ENCODE results near the gene PITPNC1. TPM values are rescaled to one million over a fixed set of nuclear protein-coding genes. Genes with fewer than 3 reads are reported as not detected.

PITPNC1 gene
- total and polyA plus RNA-seq, 4 donors, result 8.0 to 21.1 (median 15.2) TPM

DNA sequence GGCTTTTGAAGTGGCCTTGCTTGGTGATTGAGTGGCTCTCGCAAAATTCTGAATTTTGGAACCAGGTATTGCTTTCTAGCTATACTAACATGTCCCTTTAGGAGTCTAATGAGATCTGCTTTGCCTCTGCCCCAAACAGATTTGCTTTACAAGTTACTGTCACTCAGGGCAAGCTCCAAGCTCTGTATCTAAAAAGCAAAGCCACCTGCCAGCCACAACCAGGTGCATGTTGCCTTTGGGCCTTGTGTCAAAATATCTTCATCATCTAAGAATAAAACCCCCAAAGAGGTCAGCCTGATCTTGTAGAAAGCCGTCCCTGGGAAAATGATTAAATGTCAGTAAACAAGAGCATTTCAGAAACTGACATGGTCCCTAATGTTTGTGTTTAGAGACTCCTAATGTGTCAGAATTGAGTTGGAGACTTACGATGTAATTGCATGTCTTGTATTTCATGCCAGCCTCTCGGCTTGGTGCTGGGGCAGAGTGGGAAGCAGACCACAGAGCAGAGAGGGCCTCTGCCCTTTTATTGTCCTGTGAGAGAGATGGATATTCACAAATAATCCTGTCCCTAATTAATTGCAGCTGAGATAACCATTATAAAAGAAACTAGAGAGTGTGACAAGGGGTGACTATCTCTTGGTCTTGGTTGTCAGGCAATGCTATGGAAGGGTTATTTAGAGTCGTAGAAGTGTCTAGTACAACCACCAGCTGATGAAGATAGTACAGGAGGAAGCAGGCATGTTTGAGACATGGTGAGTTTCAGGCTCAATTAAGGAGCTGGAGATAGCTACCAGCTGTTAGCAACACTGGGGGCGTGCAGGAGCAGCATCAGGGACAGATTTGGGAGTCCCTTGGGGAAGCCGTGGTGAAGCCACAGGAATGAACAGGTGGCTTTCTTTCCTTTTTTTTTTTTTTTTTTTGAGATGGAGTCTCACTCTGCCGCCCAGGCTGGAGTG lies 90.7 kb downstream of the PITPNC1 start:
- TF ChIP-seq, protein P1, sequence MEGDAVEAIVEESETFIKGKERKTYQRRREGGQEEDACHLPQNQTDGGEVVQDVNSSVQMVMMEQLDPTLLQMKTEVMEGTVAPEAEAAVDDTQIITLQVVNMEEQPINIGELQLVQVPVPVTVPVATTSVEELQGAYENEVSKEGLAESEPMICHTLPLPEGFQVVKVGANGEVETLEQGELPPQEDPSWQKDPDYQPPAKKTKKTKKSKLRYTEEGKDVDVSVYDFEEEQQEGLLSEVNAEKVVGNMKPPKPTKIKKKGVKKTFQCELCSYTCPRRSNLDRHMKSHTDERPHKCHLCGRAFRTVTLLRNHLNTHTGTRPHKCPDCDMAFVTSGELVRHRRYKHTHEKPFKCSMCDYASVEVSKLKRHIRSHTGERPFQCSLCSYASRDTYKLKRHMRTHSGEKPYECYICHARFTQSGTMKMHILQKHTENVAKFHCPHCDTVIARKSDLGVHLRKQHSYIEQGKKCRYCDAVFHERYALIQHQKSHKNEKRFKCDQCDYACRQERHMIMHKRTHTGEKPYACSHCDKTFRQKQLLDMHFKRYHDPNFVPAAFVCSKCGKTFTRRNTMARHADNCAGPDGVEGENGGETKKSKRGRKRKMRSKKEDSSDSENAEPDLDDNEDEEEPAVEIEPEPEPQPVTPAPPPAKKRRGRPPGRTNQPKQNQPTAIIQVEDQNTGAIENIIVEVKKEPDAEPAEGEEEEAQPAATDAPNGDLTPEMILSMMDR (IDR thresholded peaks at IDR 0.05; ENCODE audit: control extremely low read depth, extremely low read depth), result no peak
- Histone ChIP-seq H3K27ac (ENCODE audit: low read depth in 1 of 2, low read length in 1 of 2) (no peak overlapping the region), H3K9ac (ENCODE audit: insufficient read depth in 1 of 2, low read length in 2 of 2) (no peak overlapping the region), H3K4me1 (ENCODE audit: control insufficient read depth in 5 of 5, insufficient read depth in 5 of 5, low read length in 5 of 5) (peaks cover 0 to 6% (median 0%) of the 10 kb centered on the region in 5 donors), H3K36me3 (ENCODE audit: control insufficient read depth in 4 of 4, insufficient read depth in 4 of 4, low read length in 4 of 4) (no peaks in the 10 kb centered on the region), H3K4me3 (no peak overlapping the region), H3K9me3 (ENCODE audit: control insufficient read depth in 4 of 4, insufficient read depth in 3 of 4, low read length in 3 of 4) (peaks cover 0 to 3% (median 0%) of the 10 kb centered on the region in 4 donors), H3K27me3 (ENCODE audit: control insufficient read depth in 3 of 3, insufficient read depth in 3 of 3, low read length in 2 of 3) (no peaks in the 10 kb centered on the region)
- DNase-seq (peak; percentile 17 to 55 (median 36)), ATAC-seq (ENCODE audit: insufficient read depth, low FRiP score) (no peak)
- WGBS, 2 donors, result 86 to 87% methylated on average over 7 to 8 of the region's 8 CpGs

DNA sequence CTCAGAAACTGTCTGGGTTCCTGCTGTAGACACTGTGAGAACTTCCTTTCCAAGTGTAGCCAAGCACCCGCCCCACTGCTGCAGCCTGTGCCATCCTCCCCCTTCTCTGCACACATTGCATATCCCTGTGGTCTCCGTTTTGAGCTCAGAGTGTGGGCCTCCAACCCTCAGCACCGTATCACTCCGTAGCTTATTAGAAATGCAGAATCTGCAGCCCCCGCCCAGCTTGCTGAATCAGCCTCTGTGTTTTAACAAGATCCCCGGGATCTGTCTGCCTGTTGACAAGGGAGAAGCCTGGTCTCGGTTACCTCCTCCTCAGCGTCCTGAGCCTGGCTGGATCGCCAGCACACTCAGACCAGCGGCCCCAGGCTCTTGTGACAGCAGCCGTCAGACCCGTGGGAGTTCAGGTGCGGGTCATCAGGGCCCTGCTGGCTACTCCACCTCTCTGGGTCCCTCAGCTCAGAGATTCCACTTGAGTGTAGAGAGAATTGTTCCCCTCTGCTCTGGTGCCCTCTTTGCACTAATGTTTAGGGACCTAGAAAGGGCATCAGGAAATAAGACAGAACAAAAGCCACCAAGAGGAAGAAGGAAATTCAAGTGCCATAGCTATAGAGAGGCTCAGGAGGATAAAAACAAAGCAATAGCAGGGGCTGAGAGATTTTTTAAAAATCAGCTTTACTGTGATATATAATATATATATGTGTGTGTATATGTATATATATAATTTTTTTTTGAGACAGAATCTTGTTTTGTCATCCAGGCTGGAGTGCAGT lies 92.3 kb downstream of the PITPNC1 start:
- no peaks in the 10 kb centered on the region for H3K36me3 ChIP-seq (ENCODE audit: control insufficient read depth in 4 of 4, insufficient read depth in 4 of 4, low read length in 4 of 4)
- peak overlapping the region; percentile 26 to 49 for H3K27ac ChIP-seq (ENCODE audit: low read depth in 1 of 2, low read length in 1 of 2)
- peaks cover 0 to 6% (median 3%) of the 10 kb centered on the region in 5 donors for H3K4me1 ChIP-seq (ENCODE audit: control insufficient read depth in 5 of 5, insufficient read depth in 5 of 5, low read length in 5 of 5)
- DNase-seq (no peak), ATAC-seq (ENCODE audit: insufficient read depth, low FRiP score) (no peak)
- TF ChIP-seq, protein P1 (IDR thresholded peaks at IDR 0.05; ENCODE audit: control extremely low read depth, extremely low read depth), result no peak
- H3K9ac ChIP-seq (ENCODE audit: insufficient read depth in 1 of 2, low read length in 2 of 2), result no peak overlapping the region
- H3K4me3 ChIP-seq, result no peak overlapping the region
- 50 to 58% methylated on average over 13 of the region's 13 CpGs for WGBS, 2 donors
- H3K27me3 ChIP-seq (ENCODE audit: control insufficient read depth in 3 of 3, insufficient read depth in 3 of 3, low read length in 2 of 3), result no peaks in the 10 kb centered on the region
- H3K9me3 ChIP-seq (ENCODE audit: control insufficient read depth in 4 of 4, insufficient read depth in 3 of 4, low read length in 3 of 4), result peaks cover 0 to 3% (median 0%) of the 10 kb centered on the region in 4 donors

DNA sequence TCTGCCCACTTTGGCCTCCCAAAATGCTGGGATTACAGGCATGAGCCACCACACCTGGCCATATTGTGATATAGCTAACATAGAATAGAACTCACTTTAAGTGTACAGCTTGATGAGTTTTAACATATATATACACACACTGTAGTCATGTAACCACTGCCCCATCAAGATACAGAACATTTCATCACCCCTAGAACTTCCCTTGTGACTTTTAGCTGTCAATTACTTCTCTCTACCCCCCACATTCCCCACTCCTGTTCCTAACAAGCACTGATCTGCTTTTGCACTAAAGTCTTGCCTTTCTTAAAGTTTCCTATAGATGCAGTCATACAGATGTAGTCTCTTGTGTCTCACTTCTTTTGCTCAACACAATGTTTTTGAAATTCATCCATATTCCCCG lies 93.1 kb downstream of the PITPNC1 start:
- H3K4me1 ChIP-seq (ENCODE audit: control insufficient read depth in 5 of 5, insufficient read depth in 5 of 5, low read length in 5 of 5), result peaks cover 0 to 6% (median 3%) of the 10 kb centered on the region in 5 donors
- no peak for DNase-seq
- WGBS, 2 donors, result 75 to 95% methylated on average over 1 of the region's 1 CpG
- no peaks in the 10 kb centered on the region for H3K36me3 ChIP-seq (ENCODE audit: control insufficient read depth in 4 of 4, insufficient read depth in 4 of 4, low read length in 4 of 4)
- H3K4me3 ChIP-seq, result no peak overlapping the region
- H3K9me3 ChIP-seq (ENCODE audit: control insufficient read depth in 4 of 4, insufficient read depth in 3 of 4, low read length in 3 of 4), result peaks cover 0 to 3% (median 0%) of the 10 kb centered on the region in 4 donors
- H3K27ac ChIP-seq (ENCODE audit: low read depth in 1 of 2, low read length in 1 of 2), result no peak overlapping the region
- no peaks in the 10 kb centered on the region for H3K27me3 ChIP-seq (ENCODE audit: control insufficient read depth in 3 of 3, insufficient read depth in 3 of 3, low read length in 2 of 3)
- no peak overlapping the region for H3K9ac ChIP-seq (ENCODE audit: insufficient read depth in 1 of 2, low read length in 2 of 2)
- no peak for ATAC-seq (ENCODE audit: insufficient read depth, low FRiP score)
- TF ChIP-seq, protein P1 (IDR thresholded peaks at IDR 0.05; ENCODE audit: control extremely low read depth, extremely low read depth), result no peak

Measured in lung (tissue), 12 donors.